Hepatocyte (in vitro differentiated cells): Measurements from ENCODE around the gene SSBP2.

ENCODE experiments used
- CTCF ChIP-seq: fragments of 200-600 bp; sonication (generic); IDR thresholded peaks from 2 replicates; pipeline ENCODE4 v1.5.1; 2016; ENCODE audit warnings: antibody characterized with exemption, mild to moderate bottlenecking; ENCODE audit not compliant: poor library complexity
- EZH2 ChIP-seq: fragments of 200-600 bp; sonication (generic); IDR thresholded peaks from 2 replicates; pipeline ENCODE4 v1.6.1; 2016; ENCODE audit warnings: antibody characterized with exemption, mild to moderate bottlenecking, borderline replicate concordance
- EZH2phosphoT487 ChIP-seq: fragments of 200-600 bp; sonication (generic); IDR thresholded peaks from one replicate; pipeline ENCODE4 v1.6.1; 2018; ENCODE audit warnings: antibody characterized with exemption, mild to moderate bottlenecking, low read depth, moderate library complexity; ENCODE audit not compliant: unreplicated experiment, severe bottlenecking

DNA sequence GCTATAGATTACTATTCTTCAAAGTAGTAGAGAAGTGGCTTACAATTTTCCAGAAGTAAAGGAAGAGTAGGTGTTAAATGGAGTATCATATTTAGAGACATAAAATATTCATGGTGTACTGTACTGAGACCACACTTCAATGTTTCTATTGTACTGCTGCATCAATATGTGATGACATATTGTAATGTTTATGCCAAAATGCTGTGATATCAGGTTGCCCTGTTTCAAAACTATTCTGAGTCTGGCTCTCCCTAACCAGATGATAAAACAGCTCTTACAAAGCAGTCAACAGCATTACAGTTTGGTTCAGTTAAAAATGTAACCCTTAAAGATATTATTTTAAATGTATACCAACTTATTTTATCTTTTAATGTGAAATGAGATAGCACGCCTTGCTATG is 326.2 kb downstream of the SSBP2 start:
- TF ChIP-seq EZH2 = no peak
- TF ChIP-seq CTCF = no peak
- TF ChIP-seq EZH2phosphoT487 = no peak
